NCI-H1092 treated with DMSO at 0.1 percent for 48 hours (cell line): Measurements from ENCODE around the gene GGT5.
"Not testable (repeated sequence)": the region's sequence is repeated elsewhere in the genome, so short reads cannot be mapped to it uniquely, and the experiment has no call there.

ENCODE experiments used
- DNase-seq: peaks from one replicate; lab custom pipeline; 2025; lab: John Stamatoyannopoulos, UW

Gene GGT5

GRCh38 chr22:24203856-24204255 is 41.0 kb downstream of the GGT5 start:
- not testable (repeated sequence) for DNase-seq

GRCh38 chr22:24201681-24202614 is 42.9 kb downstream of the GGT5 start:
- no peak for DNase-seq

- no peak for DNase-seq
Measured at GRCh38 chr22:24200619-24201212, 44.2 kb downstream of the GGT5 start.

GRCh38 chr22:24198682-24199052 is 46.2 kb downstream of the GGT5 start:
- DNase-seq, result no peak

- DNase-seq, result no peak
Measured at GRCh38 chr22:24191893-24192292, 53.0 kb downstream of the GGT5 start.

GRCh38 chr22:24191381-24191841 is 53.5 kb downstream of the GGT5 start:
- no peak for DNase-seq

GRCh38 chr22:24190596-24191208 is 54.2 kb downstream of the GGT5 start:
- no peak for DNase-seq

GRCh38 chr22:24190159-24190540 is 54.7 kb downstream of the GGT5 start:
- DNase-seq, result no peak

GRCh38 chr22:24189249-24190158 is 55.4 kb downstream of the GGT5 start:
- DNase-seq, result peak; percentile 21

GRCh38 chr22:24188705-24189248 is 56.1 kb downstream of the GGT5 start:
- DNase-seq, result no peak

GRCh38 chr22:24187731-24188644 is 56.9 kb downstream of the GGT5 start:
- no peak for DNase-seq

- no peak for DNase-seq
Measured at GRCh38 chr22:24186892-24187670, 57.8 kb downstream of the GGT5 start.

- no peak for DNase-seq
Measured at GRCh38 chr22:24186352-24186740, 58.5 kb downstream of the GGT5 start.

- DNase-seq, result no peak
Measured at GRCh38 chr22:24185501-24186351, 59.2 kb downstream of the GGT5 start.

GRCh38 chr22:24185001-24185500 is 59.8 kb downstream of the GGT5 start:
- no peak for DNase-seq

GRCh38 chr22:24184057-24184798 is 60.7 kb downstream of the GGT5 start:
- no peak for DNase-seq

- no peak for DNase-seq
Measured at GRCh38 chr22:24183321-24184031, 61.4 kb downstream of the GGT5 start.
